GM23248 (cell line): Measurements from ENCODE around the gene F2RL2. TPM values are rescaled to one million over a fixed set of nuclear protein-coding genes. Genes with fewer than 3 reads are reported as not detected.

Experiments
- DNase-seq: peaks from one replicate; pipeline ENCODE4 v3.0.0-alpha.2; 2015
- H2AFZ ChIP-seq: fragments of 200-600 bp; sonication (generic); 2 replicates; pipeline ENCODE4 v1.6.1; 2016; ENCODE audit warnings: antibody characterized with exemption
- H3F3A ChIP-seq: fragments of 200-600 bp; sonication (generic); 2 replicates; pipeline ENCODE4 v1.6.1; 2016; ENCODE audit warnings: mild to moderate bottlenecking, antibody characterized with exemption, mixed run types; ENCODE audit not compliant: insufficient read depth
- H3K27ac ChIP-seq: fragments of 200-600 bp; sonication (generic); 2 replicates; pipeline ENCODE4 v1.5.1; 2016; ENCODE audit warnings: mild to moderate bottlenecking
- H3K27me3 ChIP-seq: fragments of 200-600 bp; sonication (generic); replicated peaks from 2 replicates; pipeline ENCODE4 v1.6.1; 2016; ENCODE audit warnings: mild to moderate bottlenecking; ENCODE audit not compliant: insufficient read depth
- H3K36me3 ChIP-seq: fragments of 200-600 bp; sonication (generic); 2 replicates; pipeline ENCODE4 v1.6.1; 2016; ENCODE audit warnings: low read depth, mild to moderate bottlenecking
- H3K4me1 ChIP-seq: fragments of 200-600 bp; sonication (generic); 2 replicates; pipeline ENCODE4 v1.6.1; 2016; ENCODE audit warnings: mild to moderate bottlenecking; ENCODE audit not compliant: insufficient read depth
- H3K4me2 ChIP-seq: fragments of 200-600 bp; sonication (generic); one replicate; pipeline ENCODE4 v1.6.1; 2016; ENCODE audit warnings: mild to moderate bottlenecking; ENCODE audit not compliant: unreplicated experiment
- H3K4me3 ChIP-seq: fragments of 200-600 bp; sonication (generic); 2 replicates; pipeline ENCODE4 v1.5.1; 2016; ENCODE audit warnings: mild to moderate bottlenecking
- H3K79me2 ChIP-seq: fragments of 200-600 bp; sonication (generic); 2 replicates; pipeline ENCODE4 v1.6.1; 2016; ENCODE audit warnings: mild to moderate bottlenecking; ENCODE audit not compliant: insufficient read depth
- H3K9ac ChIP-seq: fragments of 200-600 bp; sonication (generic); 2 replicates; pipeline ENCODE4 v1.6.1; 2016; ENCODE audit warnings: mild to moderate bottlenecking
- H3K9me2 ChIP-seq: fragments of 200-600 bp; sonication (generic); 2 replicates; pipeline ENCODE4 v1.6.1; 2016; ENCODE audit warnings: mixed run types, mild to moderate bottlenecking, moderate library complexity; ENCODE audit not compliant: insufficient read depth
- H3K9me3 ChIP-seq: fragments of 200-600 bp; sonication (generic); one replicate; pipeline ENCODE4 v1.6.1; 2017; ENCODE audit warnings: low read depth
- H4K20me1 ChIP-seq: fragments of 200-600 bp; sonication (generic); 2 replicates; pipeline ENCODE4 v1.6.0; 2016; ENCODE audit not compliant: insufficient read depth
- EZH2 ChIP-seq: fragments of 200-600 bp; sonication (generic); IDR thresholded peaks from 2 replicates; pipeline ENCODE4 v1.6.1; 2018; ENCODE audit warnings: antibody characterized with exemption, mild to moderate bottlenecking; ENCODE audit not compliant: insufficient read depth, poor library complexity, severe bottlenecking
- EZH2phosphoT487 ChIP-seq: fragments of 200-600 bp; sonication (generic); IDR thresholded peaks from 2 replicates; pipeline ENCODE4 v1.6.1; 2018; ENCODE audit warnings: antibody characterized with exemption, moderate library complexity, mild to moderate bottlenecking, low read depth; ENCODE audit not compliant: insufficient read depth
- WGBS, 2 experiments: methylation state at CpG; one replicate each; pipeline ENCODE4 v1.1.6; 2015 to 2017; ENCODE audit warnings: low lambda C conversion rate in 2 of 2, low coverage in 1 of 2; ENCODE audit errors: missing lambda C conversion rate in 2 of 2; 5-methylcytosine and 5-hydroxymethylcytosine counted together
- in situ Hi-C: fragments of 300-500 bp; cut with MboI; formaldehyde crosslinking; loops from 2 replicates; pipeline ENCODE4 v1.15.0; 2020
- polyA plus RNA-seq: library from polyadenylated mRNA; unstranded; fragments of >200 nt; fragmentation: Nextera tagmentation; extraction: Ambion mirVana; gene quantifications from 2 replicates; pipeline ENCODE4 v1.2.1, GENCODE V29; 2016
- total RNA-seq: library from RNA; depleted of rRNA; stranded (reverse); fragments of >200 nt; shearing (Covaris generic); gene quantifications from 2 replicates; pipeline ENCODE4 v1.2.3, GENCODE V29; 2014

Gene F2RL2
- total and polyA plus RNA-seq, 2 experiments from 2014 or later: not detected

GRCh38 chr5:76612942-76613341, 10.3 kb downstream of the F2RL2 start:
- Histone ChIP-seq H3K36me3 (no peaks in the 10 kb centered on the region), H3K9me3 (no peaks in the 10 kb centered on the region), H3K4me3 (no peak overlapping the region), H3K27ac (no peak overlapping the region), H3K4me2 (no peak overlapping the region), H3K9me2 (no peaks in the 10 kb centered on the region), H3K79me2 (no peaks in the 10 kb centered on the region), H2AFZ (no peak overlapping the region), H3F3A (no peaks in the 10 kb centered on the region), H3K4me1 (no peaks in the 10 kb centered on the region; the same call in 1 of the 2 replicates), H4K20me1 (no peaks in the 10 kb centered on the region), H3K9ac (no peak overlapping the region), H3K27me3 (peaks cover 36% of the 10 kb centered on the region)
- DNase-seq: no peak
- in situ Hi-C loops: no loop called here
- WGBS, 2 experiments: 47 to 50% methylated on average over 5 of the region's 5 CpGs
- TF ChIP-seq EZH2: no peak
- TF ChIP-seq EZH2phosphoT487: no peak

- Histone ChIP-seq H2AFZ (no peak overlapping the region), H3K9ac (no peak overlapping the region), H3K4me2 (no peak overlapping the region), H3K36me3 (no peaks in the 10 kb centered on the region), H4K20me1 (no peaks in the 10 kb centered on the region), H3K79me2 (no peaks in the 10 kb centered on the region), H3K27ac (no peak overlapping the region), H3F3A (no peaks in the 10 kb centered on the region), H3K4me1 (peaks cover 5% of the 10 kb centered on the region; the same call in 1 of the 2 replicates), H3K9me3 (no peaks in the 10 kb centered on the region), H3K27me3 (peaks cover 48% of the 10 kb centered on the region), H3K9me2 (no peaks in the 10 kb centered on the region), H3K4me3 (no peak overlapping the region)
- in situ Hi-C loops: no loop called here
- WGBS, 2 experiments: 78 to 79% methylated on average over 1 of the region's 1 CpG
- DNase-seq: peak; percentile 3
- TF ChIP-seq EZH2 (no peak), EZH2phosphoT487 (no peak)
Measured at GRCh38 chr5:76610196-76610595, 13.0 kb downstream of the F2RL2 start.

- Histone ChIP-seq H3K4me3 (no peak overlapping the region), H3K27me3 (peaks cover 48% of the 10 kb centered on the region), H3K79me2 (no peaks in the 10 kb centered on the region), H3K36me3 (no peaks in the 10 kb centered on the region), H3K4me2 (no peak overlapping the region), H3K9me3 (no peaks in the 10 kb centered on the region), H3K27ac (no peak overlapping the region), H2AFZ (no peak overlapping the region), H3K9ac (no peak overlapping the region), H3F3A (peaks cover 4% of the 10 kb centered on the region; the same call in 1 of the 2 replicates), H3K9me2 (no peaks in the 10 kb centered on the region), H4K20me1 (no peaks in the 10 kb centered on the region), H3K4me1 (peaks cover 11% of the 10 kb centered on the region)
- TF ChIP-seq EZH2 (no peak), EZH2phosphoT487 (no peak)
- WGBS, 2 experiments: 71 to 78% methylated on average over 4 of the region's 4 CpGs
- in situ Hi-C loops: loop anchor here (10.0 kb wide), 1 partner anchor 406 kb away; no protein-coding TSS in a partner anchor
- peak; percentile 45 for DNase-seq
Measured at GRCh38 chr5:76608833-76609232, 14.4 kb downstream of the F2RL2 start.

GRCh38 chr5:76607353-76607871, 15.8 kb downstream of the F2RL2 start:
- Histone ChIP-seq H2AFZ (0 out of 2 replicates have a peak overlapping the region, but pooled peaks have one; percentile 30), H3K4me1 (peaks cover 11% of the 10 kb centered on the region), H3K27ac (no peak overlapping the region), H3F3A (peaks cover 4% of the 10 kb centered on the region; the same call in 1 of the 2 replicates), H3K9ac (no peak overlapping the region), H3K9me2 (no peaks in the 10 kb centered on the region), H3K27me3 (peaks cover 55% of the 10 kb centered on the region), H3K4me3 (0 out of 2 replicates have a peak overlapping the region, but pooled peaks have one; percentile 28), H4K20me1 (no peaks in the 10 kb centered on the region), H3K4me2 (no peak overlapping the region), H3K36me3 (no peaks in the 10 kb centered on the region), H3K79me2 (no peaks in the 10 kb centered on the region), H3K9me3 (no peaks in the 10 kb centered on the region)
- TF ChIP-seq EZH2 (no peak), EZH2phosphoT487 (no peak)
- WGBS, 2 experiments: 10 to 12% methylated on average over 9 of the region's 9 CpGs
- DNase-seq: peak; percentile 38
- in situ Hi-C loops: loop anchor here (10.0 kb wide), 1 partner anchor 407 kb away; no protein-coding TSS in a partner anchor
